Measurements from ENCODE around the gene SULT1C2. TPM values are rescaled to one million over a fixed set of nuclear protein-coding genes. Genes with fewer than 3 reads are reported as not detected.

The SULT1C2 gene
- total and polyA plus RNA-seq, 2 of the 8 experiments (the other 6 are each of a cell fraction or from before 2014, with no cell fraction given) = 2.2 to 2.8 TPM

DNA sequence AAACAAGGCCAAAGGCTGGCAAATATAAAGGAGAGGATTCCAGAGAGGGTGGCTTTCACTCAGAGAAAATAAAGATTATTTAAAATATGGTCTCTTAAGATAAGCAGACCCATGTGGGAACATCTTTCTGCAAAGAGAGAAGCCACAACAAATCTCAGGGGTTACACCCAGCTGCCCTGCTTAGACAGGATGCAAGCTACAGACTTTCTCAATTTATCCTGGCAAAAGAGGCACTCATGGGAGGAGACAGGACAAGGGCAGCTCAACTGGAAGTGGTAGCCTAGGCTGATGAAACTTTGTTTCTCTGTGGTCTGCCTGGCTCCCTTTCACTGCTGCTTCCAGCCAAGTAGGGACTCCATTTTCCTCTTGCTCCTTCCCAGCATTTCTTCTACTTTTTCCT is 63.2 kb downstream of the SULT1C2 start:
- H3K4me2 ChIP-seq (ENCODE audit: insufficient read depth in 1 of 2, low read depth in 2 of 2, low read length in 2 of 2) = no peak overlapping the region
- FAIRE-seq (no peak), DNase-seq (ENCODE audit: low read depth in 1 of 2, low spot score in 2 of 2) (no peak)
- H4K8ac ChIP-seq (ENCODE audit: extremely low read depth, insufficient read depth, low read length) = no peak overlapping the region
- TF ChIP-seq CBX5 (IDR thresholded peaks at IDR 0.05; ENCODE audit: low read depth, low read length) = no peak
- no peak overlapping the region; the same call in 1 of the 2 replicates for H2BK15ac ChIP-seq (ENCODE audit: low read length)
- no peak overlapping the region for H2BK120ac ChIP-seq (replicated peaks; ENCODE audit: low read depth, low read length)
- H3K23ac ChIP-seq (ENCODE audit: insufficient read length) = no peak overlapping the region
- no peak overlapping the region for H3K27ac ChIP-seq (ENCODE audit: low read depth, low read length)
- no peak overlapping the region for H2AK5ac ChIP-seq (ENCODE audit: low read depth, low read length)
- ChIA-PET POLR2A (ENCODE audit: partially characterized antibody) (no interaction called here), CTCF (ENCODE audit: partially characterized antibody) (interaction anchor here (0.8 to 2.5 kb wide), 6 partner anchors 11 to 285 kb away, joined by 3 to 11 read pairs (median 4); no protein-coding TSS in a partner anchor)
- no peak overlapping the region; a peak in 1 of 8 replicates for H3K4me3 ChIP-seq (ENCODE audit: extremely low read depth in 1 of 4, insufficient read depth in 2 of 4, low read depth in 3 of 4, low read length in 4 of 4)
- H4K91ac ChIP-seq (replicated peaks; ENCODE audit: insufficient read length, low read length) = no peak overlapping the region
- no peaks in the 10 kb centered on the region for H3K27me3 ChIP-seq (replicated peaks in 1 of 4; ENCODE audit: control insufficient read depth in 3 of 4, extremely low read depth in 1 of 4, insufficient read depth in 3 of 4, low read length in 3 of 4)
- no peak overlapping the region for H3K9ac ChIP-seq (replicated peaks in 1 of 4; ENCODE audit: extremely low read depth in 1 of 4, low read depth in 3 of 4, low read length in 3 of 4)
- no peak overlapping the region for H3K18ac ChIP-seq (ENCODE audit: extremely low read depth, low read length)
- no peak overlapping the region for H4K5ac ChIP-seq (ENCODE audit: insufficient read length, low read depth, low read length)
- H2AFZ ChIP-seq (ENCODE audit: low read length) = no peak overlapping the region
- H3K4ac ChIP-seq (replicated peaks; ENCODE audit: insufficient read length, low read depth, low read length) = no peak overlapping the region
- no peaks in the 10 kb centered on the region for H3K9me3 ChIP-seq (ENCODE audit: insufficient read depth in 2 of 2, low read depth in 1 of 2, low read length in 1 of 2)
- H2BK12ac ChIP-seq (ENCODE audit: low read depth, low read length) = no peak overlapping the region
- H2BK20ac ChIP-seq (ENCODE audit: low read length) = no peak overlapping the region
- H3K14ac ChIP-seq (ENCODE audit: insufficient read length) = no peak overlapping the region
- no peak overlapping the region for H2BK5ac ChIP-seq (ENCODE audit: low read depth, low read length)
- no peaks in the 10 kb centered on the region for H3K79me2 ChIP-seq (ENCODE audit: control insufficient read depth in 1 of 2, insufficient read depth in 2 of 2, low read length in 2 of 2)
- no peaks in the 10 kb centered on the region for H3K79me1 ChIP-seq (ENCODE audit: low read depth, low read length)
- no peak overlapping the region for H3K56ac ChIP-seq (replicated peaks; ENCODE audit: insufficient read length, low read depth, low read length)
- H4K20me1 ChIP-seq (replicated peaks in 1 of 2; ENCODE audit: control insufficient read depth in 1 of 2, insufficient read depth in 2 of 2, low read length in 2 of 2) = no peaks in the 10 kb centered on the region
- peaks cover 0 to 2% (median 0%) of the 10 kb centered on the region in 4 experiments; a peak in 2 of 7 replicates for H3K4me1 ChIP-seq (replicated peaks in 1 of 4; ENCODE audit: control insufficient read depth in 3 of 4, insufficient read depth in 4 of 4, low read length in 3 of 4)
- no peaks in the 10 kb centered on the region for H3K23me2 ChIP-seq (ENCODE audit: low read depth, low read length)
- H3K36me3 ChIP-seq (ENCODE audit: control insufficient read depth in 2 of 4, insufficient read depth in 4 of 4, low read length in 3 of 4) = no peaks in the 10 kb centered on the region

All from H1 (cell line).